ENCODE data around the gene ZNF793.
A peak's percentile ranks its signal among the peaks of the same experiment; 100 is the strongest.

The ZNF793 gene

GRCh38 chr19:37565370-37565669 lies 58.6 kb downstream of the ZNF793 start:
- no peak for TF ChIP-seq CTCF (conservative IDR thresholded peaks at IDR 0.05; ENCODE audit: low read depth, low read length)
- H3K4me3 ChIP-seq (ENCODE audit: low read depth, low read length): no peak overlapping the region
- no peak for DNase-seq (ENCODE audit: low read depth)

GRCh38 chr19:37572203-37572602 lies 65.5 kb downstream of the ZNF793 start:
- peak; percentile 56 for DNase-seq (ENCODE audit: low read depth)
- TF ChIP-seq CTCF (conservative IDR thresholded peaks at IDR 0.05; ENCODE audit: low read depth, low read length): no peak
- no peak overlapping the region for H3K4me3 ChIP-seq (ENCODE audit: low read depth, low read length)

- no peak for DNase-seq (ENCODE audit: low read depth)
- no peak for TF ChIP-seq CTCF (conservative IDR thresholded peaks at IDR 0.05; ENCODE audit: low read depth, low read length)
- no peak overlapping the region for H3K4me3 ChIP-seq (ENCODE audit: low read depth, low read length)
Measured at GRCh38 chr19:37583340-37583739, 76.6 kb downstream of the ZNF793 start.
